LNCaP clone FGC (cell line): ENCODE results near the gene PCDHGA12.

Experiments used
- DNase-seq: peaks from one replicate; pipeline ENCODE4 v3.0.0-alpha.2; 2011; ENCODE audit warnings: low read depth
- H3K4me3 ChIP-seq: 2 replicates; pipeline ENCODE4 v1.5.1; 2011; ENCODE audit warnings: mild to moderate bottlenecking, low read depth, low read length, control low read depth
- CTCF ChIP-seq: IDR thresholded peaks from 2 replicates; pipeline ENCODE4 v1.5.1; 2012; ENCODE audit warnings: mild to moderate bottlenecking; ENCODE audit not compliant: control insufficient read depth, insufficient read depth; ENCODE audit errors: extremely low read depth

PCDHGA12 gene

DNA sequence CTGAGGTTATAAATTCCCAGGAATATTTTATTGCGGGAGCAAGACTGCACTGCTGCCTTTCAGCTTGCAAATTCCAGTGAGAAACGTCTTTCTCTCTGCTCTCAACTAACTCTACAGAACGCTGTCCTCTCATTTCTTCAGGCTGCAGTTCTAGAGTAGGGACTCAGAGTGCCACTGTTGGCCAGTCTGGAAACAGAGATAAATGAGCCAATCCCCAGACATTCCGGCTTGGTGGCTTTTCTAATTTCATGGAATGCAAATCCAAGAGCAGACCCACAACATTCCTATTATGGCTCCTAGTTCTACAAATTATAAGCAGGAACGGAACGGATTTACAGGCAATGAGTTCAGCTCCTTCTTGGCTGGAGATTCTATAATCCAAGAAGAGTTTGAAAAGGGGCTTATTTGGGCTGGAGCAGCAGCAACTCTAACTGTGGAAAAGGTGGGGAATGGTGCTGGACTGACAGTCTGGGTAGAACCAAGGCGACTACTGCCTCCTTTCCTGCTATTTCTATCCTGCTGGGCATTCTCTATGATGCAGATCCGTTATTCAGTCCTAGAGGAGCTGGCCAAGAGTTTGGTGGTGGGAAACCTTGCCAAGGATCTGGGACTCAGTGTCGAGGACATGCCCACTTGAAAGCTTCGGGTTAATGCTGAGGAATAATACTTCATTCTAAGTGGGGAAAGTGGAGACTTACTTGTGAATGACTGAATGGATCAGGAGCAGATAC is 9.3 kb downstream of the PCDHGA12 start:
- DNase-seq = no peak
- no peak overlapping the region for H3K4me3 ChIP-seq
- TF ChIP-seq CTCF = no peak

DNA sequence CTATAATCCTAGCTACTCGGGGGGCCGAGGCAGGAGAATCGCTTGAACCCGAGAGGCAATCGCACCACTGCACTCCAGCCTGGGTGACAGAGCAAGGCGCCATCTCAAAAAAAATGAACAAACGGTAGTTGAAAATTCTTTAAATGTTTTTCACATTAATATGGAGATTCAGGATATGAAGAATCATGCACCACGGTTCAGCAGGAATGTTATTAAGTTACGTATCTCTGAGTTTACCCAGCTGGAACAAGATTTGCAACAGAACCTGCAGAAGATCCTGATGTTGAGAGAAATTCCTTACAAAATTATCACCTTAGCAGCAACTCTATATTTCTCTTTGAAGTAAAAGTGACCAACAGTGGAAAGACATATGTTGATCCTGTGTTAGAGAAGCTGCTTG is 10.0 kb downstream of the PCDHGA12 start:
- no peak for DNase-seq
- no peak for TF ChIP-seq CTCF
- no peak overlapping the region for H3K4me3 ChIP-seq

GRCh38 chr5:141441571-141442170 is 11.4 kb downstream of the PCDHGA12 start:
- no peak for DNase-seq

DNA sequence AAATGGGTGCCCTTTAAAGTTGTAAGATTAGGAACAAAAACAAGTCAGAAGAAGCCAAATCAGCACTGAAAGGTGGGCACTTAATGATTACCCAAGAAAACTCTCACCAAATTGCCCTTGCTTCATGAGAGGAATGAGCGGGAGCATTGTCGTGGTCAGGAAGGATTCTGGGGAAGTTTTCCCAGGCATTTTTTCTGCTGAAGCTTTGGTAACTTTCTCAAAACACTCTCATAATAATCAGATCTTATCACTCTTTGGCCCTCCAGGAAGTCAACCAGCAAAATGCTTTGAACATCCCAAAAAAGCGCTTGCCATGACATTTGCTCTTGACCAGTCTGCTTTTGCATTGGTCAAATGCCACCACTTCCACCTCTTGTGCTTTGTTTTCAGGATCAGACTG is 35.0 kb downstream of the PCDHGA12 start:
- no peak for TF ChIP-seq CTCF

More at GRCh38 chr5:141441571-141442170, 11.4 kb downstream of the PCDHGA12 start:
- TF ChIP-seq CTCF = no peak
- H3K4me3 ChIP-seq = no peak overlapping the region

DNA sequence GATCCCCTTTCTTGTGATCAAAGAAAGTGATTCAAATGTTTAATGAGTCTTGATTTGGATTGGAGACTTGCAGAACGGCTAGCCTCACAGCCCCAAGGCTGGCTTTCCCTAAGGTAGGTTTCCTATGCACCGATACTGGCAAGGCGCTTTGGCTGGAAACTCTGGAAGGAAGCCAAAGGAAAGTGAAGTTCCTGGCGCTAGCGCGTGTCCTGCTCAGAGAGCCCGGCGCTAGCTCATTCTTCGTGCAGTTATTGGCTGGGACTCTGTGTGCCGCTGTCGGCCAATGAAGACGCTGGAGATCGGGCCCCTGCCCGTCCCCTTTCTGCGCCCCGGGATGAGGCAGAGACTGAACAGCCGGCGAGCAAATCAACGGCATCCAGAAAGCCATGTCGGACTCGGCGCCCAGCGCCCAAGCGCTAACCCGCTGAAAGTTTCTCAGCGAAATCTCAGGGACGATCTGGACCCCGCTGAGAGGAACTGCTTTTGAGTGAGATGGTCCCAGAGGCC is 45.4 kb downstream of the PCDHGA12 start, which contains the start of gene PCDHGC3:
TSS of gene PCDHGC3 (plus strand) at position 342 of the 507 bp plus-strand sequence. CDS start at position 493, 151 bp downstream.
- H3K4me3 ChIP-seq = peak within 1 kb of the TSS; percentile 56
- peak; percentile 24 for TF ChIP-seq CTCF
- DNase-seq = peak; percentile 87

More for the DNA sequence above, 35.0 kb downstream of the PCDHGA12 start:
- H3K4me3 ChIP-seq = no peak overlapping the region
- DNase-seq = no peak

DNA sequence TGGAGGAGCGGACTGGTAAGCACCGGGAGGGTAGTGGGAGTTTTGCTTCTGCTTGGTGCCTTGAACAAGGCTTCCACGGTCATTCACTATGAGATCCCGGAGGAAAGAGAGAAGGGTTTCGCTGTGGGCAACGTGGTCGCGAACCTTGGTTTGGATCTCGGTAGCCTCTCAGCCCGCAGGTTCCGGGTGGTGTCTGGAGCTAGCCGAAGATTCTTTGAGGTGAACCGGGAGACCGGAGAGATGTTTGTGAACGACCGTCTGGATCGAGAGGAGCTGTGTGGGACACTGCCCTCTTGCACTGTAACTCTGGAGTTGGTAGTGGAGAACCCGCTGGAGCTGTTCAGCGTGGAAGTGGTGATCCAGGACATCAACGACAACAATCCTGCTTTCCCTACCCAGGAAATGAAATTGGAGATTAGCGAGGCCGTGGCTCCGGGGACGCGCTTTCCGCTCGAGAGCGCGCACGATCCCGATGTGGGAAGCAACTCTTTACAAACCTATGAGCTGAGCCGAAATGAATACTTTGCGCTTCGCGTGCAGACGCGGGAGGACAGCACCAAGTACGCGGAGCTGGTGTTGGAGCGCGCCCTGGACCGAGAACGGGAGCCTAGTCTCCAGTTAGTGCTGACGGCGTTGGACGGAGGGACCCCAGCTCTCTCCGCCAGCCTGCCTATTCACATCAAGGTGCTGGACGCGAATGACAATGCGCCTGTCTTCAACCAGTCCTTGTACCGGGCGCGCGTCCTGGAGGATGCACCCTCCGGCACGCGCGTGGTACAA is 46.0 kb downstream of the PCDHGA12 start:
- no peak for TF ChIP-seq CTCF
- DNase-seq = no peak
- peak overlapping the region; percentile 56 for H3K4me3 ChIP-seq
